IMR-90 (cell line): ENCODE measurements around the gene SUSD1. TPM values are rescaled to one million over a fixed set of nuclear protein-coding genes. Genes with fewer than 3 reads are reported as not detected.

ENCODE experiments used
- ATAC-seq: fragments of 200-7000 bp; cut with Tn5 transposase; 2 replicates; pipeline ENCODE4 v1.9.1; 2020; ENCODE audit warnings: low read depth, mild to moderate bottlenecking, moderate library complexity
- BruUV-seq: library from RNA; stranded (reverse); fragments of 400-500 nt; replicated peaks from 2 replicates; lab custom pipeline; 2021; lab: Mats Ljungman, UMichigan
- CTCF ChIA-PET: fragments of 300-600 bp; formaldehyde crosslinking; extraction: SDS; loops from one replicate; lab custom pipeline; 2021; ENCODE audit warnings: antibody characterized with exemption; lab: Yijun Ruan, JAX
- POLR2A ChIA-PET: fragments of 300-600 bp; sonication (Branson Sonifier 250); formaldehyde crosslinking; loops from one replicate; lab custom pipeline; 2022; ENCODE audit warnings: antibody characterized with exemption; ENCODE audit not compliant: unreplicated experiment; lab: Charles Lee
- DNase-seq: peaks from one replicate; pipeline ENCODE4 v3.0.0; 2013
- H2AFZ ChIP-seq: replicated peaks from 2 replicates; pipeline ENCODE3; 2013; ENCODE audit warnings: low read length, mild to moderate bottlenecking; ENCODE audit not compliant: poor library complexity
- H2AK5ac ChIP-seq: 2 replicates; pipeline ENCODE4 v1.6.1; 2013; ENCODE audit warnings: low read depth, low read length, inconsistent platforms
- H2AK9ac ChIP-seq: replicated peaks from 2 replicates; pipeline ENCODE3; 2013; ENCODE audit warnings: mild to moderate bottlenecking, low read depth, low read length, moderate library complexity; ENCODE audit not compliant: poor library complexity
- H2BK120ac ChIP-seq: 2 replicates; pipeline ENCODE4 v1.6.1; 2013; ENCODE audit warnings: low read depth, low read length, inconsistent platforms
- H2BK15ac ChIP-seq: 3 replicates; pipeline ENCODE4 v1.6.1; 2013; ENCODE audit warnings: low read depth, low read length, inconsistent platforms
- H2BK20ac ChIP-seq: 2 replicates; pipeline ENCODE4 v1.6.1; 2013; ENCODE audit warnings: low read depth, mild to moderate bottlenecking, inconsistent platforms, low read length, moderate library complexity
- H2BK5ac ChIP-seq: 2 replicates; pipeline ENCODE4 v1.6.1; 2013; ENCODE audit warnings: mild to moderate bottlenecking, low read depth, low read length, inconsistent platforms; ENCODE audit not compliant: poor library complexity, severe bottlenecking
- H3K14ac ChIP-seq: replicated peaks from 2 replicates; pipeline ENCODE4 v1.6.1; 2013; ENCODE audit warnings: low read depth, low read length, inconsistent platforms
- H3K18ac ChIP-seq: 2 replicates; pipeline ENCODE4 v1.6.1; 2013; ENCODE audit warnings: low read depth, low read length, control low read depth
- H3K23ac ChIP-seq: 2 replicates; pipeline ENCODE4 v1.6.1; 2013; ENCODE audit warnings: low read depth, low read length, inconsistent platforms
- H3K27ac ChIP-seq: 2 replicates; pipeline ENCODE4 v1.5.1; 2013; ENCODE audit warnings: mild to moderate bottlenecking, control low read depth, low read length; ENCODE audit not compliant: insufficient read depth
- H3K27me3 ChIP-seq: 2 replicates; pipeline ENCODE4 v1.6.1; 2013; ENCODE audit warnings: low read length; ENCODE audit not compliant: control insufficient read depth, insufficient read depth
- H3K36me3 ChIP-seq: 2 replicates; pipeline ENCODE4 v1.6.1; 2013; ENCODE audit warnings: low read length, mixed read lengths; ENCODE audit not compliant: control insufficient read depth, insufficient read depth
- H3K4ac ChIP-seq: 2 replicates; pipeline ENCODE4 v1.6.1; 2013; ENCODE audit warnings: low read depth, low read length, inconsistent platforms
- H3K4me1 ChIP-seq: 2 replicates; pipeline ENCODE4 v1.6.1; 2013; ENCODE audit warnings: low read length, mixed read lengths; ENCODE audit not compliant: control insufficient read depth, insufficient read depth
- H3K4me2 ChIP-seq: 2 replicates; pipeline ENCODE4 v1.6.1; 2013; ENCODE audit warnings: low read depth, mild to moderate bottlenecking, control low read depth, low read length, moderate library complexity
- H3K4me3 ChIP-seq: 2 replicates; pipeline ENCODE4 v1.5.1; 2013; ENCODE audit warnings: low read depth, mild to moderate bottlenecking, control low read depth, low read length, moderate library complexity; ENCODE audit not compliant: insufficient read depth
- H3K56ac ChIP-seq: 2 replicates; pipeline ENCODE4 v1.6.1; 2013; ENCODE audit warnings: low read length, inconsistent platforms; ENCODE audit not compliant: insufficient read depth; ENCODE audit errors: extremely low read depth
- H3K79me1 ChIP-seq, 2 experiments: 2 replicates each; pipeline ENCODE4 v1.6.1; 2013; ENCODE audit warnings: low read length in 2 of 2, inconsistent platforms in 1 of 2, low read depth in 1 of 2
- H3K9ac ChIP-seq: 2 replicates; pipeline ENCODE4 v1.6.1; 2013; ENCODE audit warnings: low read depth, low read length, control low read depth
- H3K9me1 ChIP-seq: 2 replicates; pipeline ENCODE4 v1.6.1; 2013; ENCODE audit warnings: low read length, inconsistent platforms; ENCODE audit not compliant: insufficient read depth
- H3K9me3 ChIP-seq: 2 replicates; pipeline ENCODE4 v1.6.1; 2013; ENCODE audit warnings: low read length; ENCODE audit not compliant: control insufficient read depth, insufficient read depth
- H4K20me1 ChIP-seq: 2 replicates; pipeline ENCODE4 v1.6.1; 2013; ENCODE audit warnings: low read length, inconsistent platforms; ENCODE audit not compliant: insufficient read depth
- H4K5ac ChIP-seq: 2 replicates; pipeline ENCODE4 v1.6.1; 2013; ENCODE audit warnings: mild to moderate bottlenecking, low read depth, low read length, control low read depth
- H4K8ac ChIP-seq, 2 experiments: 2 replicates each; pipeline ENCODE4 v1.6.1; 2013; ENCODE audit warnings: low read depth in 2 of 2, low read length in 2 of 2, control low read depth in 1 of 2, inconsistent platforms in 1 of 2
- H4K91ac ChIP-seq: 2 replicates; pipeline ENCODE4 v1.6.1; 2013; ENCODE audit warnings: low read depth, low read length, inconsistent platforms; ENCODE audit not compliant: insufficient read depth
- BHLHE40 ChIP-seq: fragments of 150-350 bp; IDR thresholded peaks from 2 replicates; pipeline ENCODE4 v1.6.1; 2016; ENCODE audit warnings: mild to moderate bottlenecking, low read depth, low read length
- CEBPB ChIP-seq: IDR thresholded peaks from 2 replicates; pipeline ENCODE4 v1.6.1; 2012; ENCODE audit warnings: low read depth, low read length, improper control_type of control experiment
- CHD1 ChIP-seq: IDR thresholded peaks from 2 replicates; pipeline ENCODE4 v1.6.1; 2012; ENCODE audit warnings: low read depth, low read length, improper control_type of control experiment
- FOS ChIP-seq: fragments of 150-350 bp; IDR thresholded peaks from 2 replicates; pipeline ENCODE4 v1.6.1; 2016; ENCODE audit warnings: low read depth, low read length
- MAFK ChIP-seq: IDR thresholded peaks from 2 replicates; pipeline ENCODE4 v1.6.1; 2012; ENCODE audit warnings: low read depth, low read length, improper control_type of control experiment
- MAZ ChIP-seq: IDR thresholded peaks from 2 replicates; pipeline ENCODE4 v1.6.1; 2012; ENCODE audit warnings: low read depth, mild to moderate bottlenecking, low read length, improper control_type of control experiment, moderate library complexity, borderline replicate concordance
- MXI1 ChIP-seq: IDR thresholded peaks from 2 replicates; pipeline ENCODE4 v1.6.1; 2012; ENCODE audit warnings: low read depth, mild to moderate bottlenecking, low read length, moderate library complexity, borderline replicate concordance
- NFE2L2 ChIP-seq: fragments of 150-350 bp; IDR thresholded peaks from 2 replicates; pipeline ENCODE4 v1.6.1; 2016; ENCODE audit warnings: low read depth, mild to moderate bottlenecking, low read length
- POLR2A ChIP-seq: IDR thresholded peaks from 2 replicates; pipeline ENCODE4 v1.6.1; 2012; ENCODE audit warnings: mild to moderate bottlenecking, low read depth, low read length
- RAD21 ChIP-seq: IDR thresholded peaks from 2 replicates; pipeline ENCODE4 v1.6.1; 2012; ENCODE audit warnings: low read length, improper control_type of control experiment
- RCOR1 ChIP-seq: IDR thresholded peaks from 2 replicates; pipeline ENCODE4 v1.6.1; 2012; ENCODE audit warnings: mild to moderate bottlenecking, low read length, improper control_type of control experiment; ENCODE audit not compliant: insufficient replicate concordance
- RFX5 ChIP-seq: IDR thresholded peaks from 2 replicates; pipeline ENCODE4 v1.8.0; 2012; ENCODE audit warnings: low read depth, mild to moderate bottlenecking, low read length, moderate library complexity
- SMC3 ChIP-seq: fragments of 150-350 bp; IDR thresholded peaks from 2 replicates; pipeline ENCODE4 v1.6.1; 2016; ENCODE audit warnings: low read depth, mild to moderate bottlenecking, antibody characterized with exemption, low read length, moderate library complexity
- WGBS, 2 experiments: methylation state at CpG; one replicate each; pipeline versions ENCODE4 v1.1.5 to v1.1.7; 2013; ENCODE audit warnings: missing lambda C conversion rate in 2 of 2; ENCODE audit not compliant: insufficient read length in 1 of 2; ENCODE audit errors: extremely low coverage in 2 of 2; 5-methylcytosine and 5-hydroxymethylcytosine counted together
- dilution Hi-C: fragments of 300-500 bp; cut with HindIII; formaldehyde crosslinking; loops from one replicate; pipeline ENCODE4 v1.14.3; 2018; ENCODE audit warnings: low sequenced_read_pairs; ENCODE audit not compliant: unreplicated experiment
- in situ Hi-C: fragments of 300-500 bp; cut with MboI; formaldehyde crosslinking; loops from 3 replicates; pipeline ENCODE4 v1.14.3; 2019; ENCODE audit warnings: low sequenced_read_pairs, inconsistent platforms, mixed read lengths
- intact Hi-C: fragments of 100-400 bp; cut with micrococcal nuclease; formaldehyde crosslinking; loops from 2 replicates; pipeline ENCODE4 v1.10.0; 2022
- polyA plus RNA-seq, 3 experiments: library from polyadenylated mRNA; depleted of rRNA; stranded (reverse); fragments of >200 nt; gene quantifications; 2 replicates each; pipeline ENCODE4 v1.2.3, GENCODE V29; 2012; ENCODE audit warnings: low replicate concordance in 1 of 3
- total RNA-seq: library from RNA; depleted of rRNA; stranded (reverse); fragments of >200 nt; gene quantifications from 2 replicates; pipeline ENCODE4 v1.2.3, GENCODE V29; 2012
- TF ChIP-seq, protein P1 (sequence below): fragments of 150-350 bp; IDR thresholded peaks from 2 replicates; pipeline ENCODE4 v1.6.1; 2017; ENCODE audit warnings: mild to moderate bottlenecking, antibody characterized with exemption, low read length, low read depth
- TF ChIP-seq, protein P2 (sequence below): conservative IDR thresholded peaks from 2 replicates; pipeline ENCODE4 v1.5.1; 2012; ENCODE audit warnings: mild to moderate bottlenecking, low read depth, low read length, improper control_type of control experiment
- TF ChIP-seq, protein P3 (sequence below): fragments of 150-350 bp; IDR thresholded peaks from 2 replicates; pipeline ENCODE4 v1.6.1; 2016; ENCODE audit warnings: low read depth, mild to moderate bottlenecking, low read length, moderate library complexity, borderline replicate concordance

Gene SUSD1
- total and polyA plus RNA-seq, 2 of the 4 experiments (the other 2 are of a cell fraction) = 4.0 to 4.7 TPM

DNA sequence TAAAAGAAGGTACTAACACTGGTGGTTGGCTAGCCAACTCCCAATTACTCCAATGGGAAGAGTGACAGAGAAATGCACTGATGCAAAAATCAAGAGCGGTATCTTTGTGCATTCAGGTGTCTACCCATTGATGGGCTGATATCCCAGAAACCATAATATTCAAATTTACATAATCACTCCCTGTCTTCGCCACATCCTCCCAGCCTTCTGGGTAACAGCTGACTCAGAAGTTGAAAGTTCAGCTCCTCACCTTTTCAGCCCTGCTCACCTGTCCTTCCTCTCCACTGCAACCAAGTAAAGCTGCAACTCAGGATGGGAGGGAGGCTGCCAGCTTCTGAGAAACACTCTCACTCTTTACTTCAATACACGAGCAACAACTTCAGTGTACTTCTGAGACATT, 6.9 kb downstream of the SUSD1 start:
- no TSS peak for BruUV-seq
- no peak overlapping the region for H2BK20ac ChIP-seq
- H3K79me1 ChIP-seq = peaks cover 9 to 20% of the 10 kb centered on the region in 2 experiments; a peak in 3 of 4 replicates
- no peak overlapping the region for H2BK120ac ChIP-seq
- no peak overlapping the region for H4K8ac ChIP-seq
- H4K5ac ChIP-seq = no peak overlapping the region
- H3K27ac ChIP-seq = no peak overlapping the region
- H4K91ac ChIP-seq = no peak overlapping the region
- H3K14ac ChIP-seq = no peak overlapping the region
- TF ChIP-seq, protein P1, sequence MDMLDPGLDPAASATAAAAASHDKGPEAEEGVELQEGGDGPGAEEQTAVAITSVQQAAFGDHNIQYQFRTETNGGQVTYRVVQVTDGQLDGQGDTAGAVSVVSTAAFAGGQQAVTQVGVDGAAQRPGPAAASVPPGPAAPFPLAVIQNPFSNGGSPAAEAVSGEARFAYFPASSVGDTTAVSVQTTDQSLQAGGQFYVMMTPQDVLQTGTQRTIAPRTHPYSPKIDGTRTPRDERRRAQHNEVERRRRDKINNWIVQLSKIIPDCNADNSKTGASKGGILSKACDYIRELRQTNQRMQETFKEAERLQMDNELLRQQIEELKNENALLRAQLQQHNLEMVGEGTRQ = no peak
- no peak for TF ChIP-seq MXI1
- no peak for TF ChIP-seq FOS
- no peak for TF ChIP-seq RCOR1
- TF ChIP-seq BHLHE40 = no peak
- no peak for TF ChIP-seq RAD21
- no peak for TF ChIP-seq RFX5
- TF ChIP-seq, protein P2, sequence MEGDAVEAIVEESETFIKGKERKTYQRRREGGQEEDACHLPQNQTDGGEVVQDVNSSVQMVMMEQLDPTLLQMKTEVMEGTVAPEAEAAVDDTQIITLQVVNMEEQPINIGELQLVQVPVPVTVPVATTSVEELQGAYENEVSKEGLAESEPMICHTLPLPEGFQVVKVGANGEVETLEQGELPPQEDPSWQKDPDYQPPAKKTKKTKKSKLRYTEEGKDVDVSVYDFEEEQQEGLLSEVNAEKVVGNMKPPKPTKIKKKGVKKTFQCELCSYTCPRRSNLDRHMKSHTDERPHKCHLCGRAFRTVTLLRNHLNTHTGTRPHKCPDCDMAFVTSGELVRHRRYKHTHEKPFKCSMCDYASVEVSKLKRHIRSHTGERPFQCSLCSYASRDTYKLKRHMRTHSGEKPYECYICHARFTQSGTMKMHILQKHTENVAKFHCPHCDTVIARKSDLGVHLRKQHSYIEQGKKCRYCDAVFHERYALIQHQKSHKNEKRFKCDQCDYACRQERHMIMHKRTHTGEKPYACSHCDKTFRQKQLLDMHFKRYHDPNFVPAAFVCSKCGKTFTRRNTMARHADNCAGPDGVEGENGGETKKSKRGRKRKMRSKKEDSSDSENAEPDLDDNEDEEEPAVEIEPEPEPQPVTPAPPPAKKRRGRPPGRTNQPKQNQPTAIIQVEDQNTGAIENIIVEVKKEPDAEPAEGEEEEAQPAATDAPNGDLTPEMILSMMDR = no peak
- no peak for TF ChIP-seq CHD1
- TF ChIP-seq CEBPB = no peak
- no peak for TF ChIP-seq SMC3
- TF ChIP-seq NFE2L2 = no peak
- no peak for TF ChIP-seq MAZ
- no peak for TF ChIP-seq POLR2A
- TF ChIP-seq MAFK = no peak
- TF ChIP-seq, protein P3, sequence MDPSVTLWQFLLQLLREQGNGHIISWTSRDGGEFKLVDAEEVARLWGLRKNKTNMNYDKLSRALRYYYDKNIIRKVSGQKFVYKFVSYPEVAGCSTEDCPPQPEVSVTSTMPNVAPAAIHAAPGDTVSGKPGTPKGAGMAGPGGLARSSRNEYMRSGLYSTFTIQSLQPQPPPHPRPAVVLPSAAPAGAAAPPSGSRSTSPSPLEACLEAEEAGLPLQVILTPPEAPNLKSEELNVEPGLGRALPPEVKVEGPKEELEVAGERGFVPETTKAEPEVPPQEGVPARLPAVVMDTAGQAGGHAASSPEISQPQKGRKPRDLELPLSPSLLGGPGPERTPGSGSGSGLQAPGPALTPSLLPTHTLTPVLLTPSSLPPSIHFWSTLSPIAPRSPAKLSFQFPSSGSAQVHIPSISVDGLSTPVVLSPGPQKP = no peak
- H4K20me1 ChIP-seq = no peaks in the 10 kb centered on the region
- no peak overlapping the region for H3K56ac ChIP-seq
- H3K4me3 ChIP-seq = no peak overlapping the region
- in situ Hi-C loops = no loop called here
- no peak overlapping the region for H3K4ac ChIP-seq
- ChIA-PET CTCF (no interaction called here), POLR2A (no interaction called here)
- no peak overlapping the region for H3K23ac ChIP-seq
- no peak overlapping the region for H2BK5ac ChIP-seq
- no peak overlapping the region for H2AK9ac ChIP-seq
- no peak overlapping the region for H3K4me2 ChIP-seq
- WGBS, 2 experiments = no CpG with 5 or more reads among the region's 3 CpGs
- H3K4me1 ChIP-seq = peaks cover 3% of the 10 kb centered on the region; the same call in 1 of the 2 replicates
- ATAC-seq = no peak
- no peaks in the 10 kb centered on the region; the same call in 1 of the 2 replicates for H3K27me3 ChIP-seq
- DNase-seq = no peak
- H2AFZ ChIP-seq = no peak overlapping the region
- peaks cover 3% of the 10 kb centered on the region; the same call in 1 of the 2 replicates for H3K9me1 ChIP-seq
- intact Hi-C loops = no loop called here
- no peak overlapping the region for H2BK15ac ChIP-seq
- no peak overlapping the region for H3K18ac ChIP-seq
- no peaks in the 10 kb centered on the region for H3K36me3 ChIP-seq
- no peak overlapping the region for H3K9ac ChIP-seq
- H3K9me3 ChIP-seq = no peaks in the 10 kb centered on the region
- dilution Hi-C loops = no loop called here
- no peak overlapping the region for H2AK5ac ChIP-seq
